GM23338 (cell line): ENCODE measurements around the gene GNPTG.
A peak's percentile ranks its signal among the peaks of the same experiment; 100 is the strongest.

ENCODE experiments used
- EZH2 ChIP-seq: fragments of 200-600 bp; sonication (generic); IDR thresholded peaks from one replicate; pipeline ENCODE4 v1.8.0; 2017; ENCODE audit warnings: antibody characterized with exemption, mild to moderate bottlenecking, low read depth; ENCODE audit not compliant: unreplicated experiment
- EZH2phosphoT487 ChIP-seq: fragments of 200-600 bp; sonication (generic); IDR thresholded peaks from one replicate; pipeline ENCODE4 v1.8.1; 2018; ENCODE audit warnings: antibody characterized with exemption; ENCODE audit not compliant: unreplicated experiment
- TF ChIP-seq, protein P1 (sequence below), 2 experiments: fragments of 200-600 bp in 1 of 2; sonication (generic) in 1 of 2; conservative IDR thresholded peaks; 2 replicates each; pipeline versions ENCODE4 v1.5.1 to v1.6.1; 2016 to 2017; ENCODE audit warnings: antibody characterized with exemption in 2 of 2, low read depth in 2 of 2, mild to moderate bottlenecking in 2 of 2, moderate library complexity in 1 of 2

GRCh38 chr16:1334739-1335138 is 17.0 kb upstream of the GNPTG start:
- TF ChIP-seq, protein P1, sequence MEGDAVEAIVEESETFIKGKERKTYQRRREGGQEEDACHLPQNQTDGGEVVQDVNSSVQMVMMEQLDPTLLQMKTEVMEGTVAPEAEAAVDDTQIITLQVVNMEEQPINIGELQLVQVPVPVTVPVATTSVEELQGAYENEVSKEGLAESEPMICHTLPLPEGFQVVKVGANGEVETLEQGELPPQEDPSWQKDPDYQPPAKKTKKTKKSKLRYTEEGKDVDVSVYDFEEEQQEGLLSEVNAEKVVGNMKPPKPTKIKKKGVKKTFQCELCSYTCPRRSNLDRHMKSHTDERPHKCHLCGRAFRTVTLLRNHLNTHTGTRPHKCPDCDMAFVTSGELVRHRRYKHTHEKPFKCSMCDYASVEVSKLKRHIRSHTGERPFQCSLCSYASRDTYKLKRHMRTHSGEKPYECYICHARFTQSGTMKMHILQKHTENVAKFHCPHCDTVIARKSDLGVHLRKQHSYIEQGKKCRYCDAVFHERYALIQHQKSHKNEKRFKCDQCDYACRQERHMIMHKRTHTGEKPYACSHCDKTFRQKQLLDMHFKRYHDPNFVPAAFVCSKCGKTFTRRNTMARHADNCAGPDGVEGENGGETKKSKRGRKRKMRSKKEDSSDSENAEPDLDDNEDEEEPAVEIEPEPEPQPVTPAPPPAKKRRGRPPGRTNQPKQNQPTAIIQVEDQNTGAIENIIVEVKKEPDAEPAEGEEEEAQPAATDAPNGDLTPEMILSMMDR (conservative IDR thresholded peaks at IDR 0.05; ENCODE audit: low read depth in 2 of 2) = peak in 1 of 2 experiments; percentile 36; a peak in 1 of 4 replicates
- TF ChIP-seq EZH2phosphoT487 = no peak
- TF ChIP-seq EZH2 = peak; percentile 37
